ENCODE data around the gene IDUA. TPM values are rescaled to one million over a fixed set of nuclear protein-coding genes. Genes with fewer than 3 reads are reported as not detected.
"Not testable (repeated sequence)": the region's sequence is repeated elsewhere in the genome, so short reads cannot be mapped to it uniquely, and the experiment has no call there.

IDUA gene
- total and polyA plus RNA-seq, 2 of the 4 experiments (the other 2 are of a cell fraction), result 0.72 to 12.5 TPM

DNA sequence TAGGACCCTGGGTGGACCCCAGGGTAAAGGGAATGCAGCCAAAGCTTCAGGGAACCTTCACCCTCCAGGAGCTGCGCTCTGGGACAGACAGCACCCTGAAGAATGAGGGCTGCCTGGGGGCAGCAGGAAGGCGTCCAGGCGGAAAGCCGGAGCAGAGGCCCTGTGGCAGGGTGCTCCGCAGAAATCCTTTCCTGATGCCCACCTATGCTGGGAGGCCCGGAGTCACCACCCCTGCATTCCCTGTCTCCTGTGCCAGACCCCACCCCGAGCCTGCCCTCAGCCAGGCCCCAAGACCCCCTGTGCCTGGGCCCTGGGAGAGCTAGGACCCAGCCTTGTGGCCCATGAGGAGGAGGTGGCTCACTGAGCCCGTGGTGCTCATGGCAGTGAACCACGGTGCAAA lies 12.2 kb upstream of the IDUA start:
- no peak overlapping the region for H2BK20ac ChIP-seq (ENCODE audit: low read depth, low read length)
- ChIA-PET POLR2A (ENCODE audit: unreplicated experiment) (no interaction called here), CTCF (no interaction called here)
- H3K9me3 ChIP-seq (ENCODE audit: control insufficient read depth, insufficient read depth, low read length), result no peaks in the 10 kb centered on the region
- no peak overlapping the region for H3K14ac ChIP-seq (replicated peaks; ENCODE audit: low read depth, low read length)
- in situ Hi-C loops (cut with MboI; ENCODE audit: low sequenced_read_pairs) (no loop called here), intact Hi-C loops (cut with micrococcal nuclease) (no loop called here), dilution Hi-C loops (cut with HindIII; ENCODE audit: low sequenced_read_pairs, unreplicated experiment) (no loop called here)
- H3K4ac ChIP-seq (ENCODE audit: low read depth, low read length), result no peak overlapping the region
- WGBS, 2 experiments (ENCODE audit: extremely low coverage in 2 of 2, insufficient read length in 1 of 2), result 100% methylated on average over 1 of the region's 9 CpGs; no CpG with 5 or more reads in 1 of the 2 experiments
- no peak overlapping the region for H3K27ac ChIP-seq (ENCODE audit: insufficient read depth, low read length)
- H3K4me1 ChIP-seq (ENCODE audit: control insufficient read depth, insufficient read depth, low read length), result peaks cover 10% of the 10 kb centered on the region; the same call in 1 of the 2 replicates
- peaks cover 32% of the 10 kb centered on the region for H4K20me1 ChIP-seq (ENCODE audit: insufficient read depth, low read length)
- H2BK5ac ChIP-seq (ENCODE audit: low read depth, low read length, poor library complexity, severe bottlenecking), result no peak overlapping the region
- no peak overlapping the region for H3K9ac ChIP-seq (ENCODE audit: low read depth, low read length)
- no peak overlapping the region for H2AK5ac ChIP-seq (ENCODE audit: low read depth, low read length)
- no peak overlapping the region for H3K18ac ChIP-seq (ENCODE audit: low read depth, low read length)
- DNase-seq (no peak), ATAC-seq (ENCODE audit: low read depth) (no peak)
- no peak overlapping the region for H2BK120ac ChIP-seq (ENCODE audit: low read depth, low read length)
- TF ChIP-seq RAD21 (IDR thresholded peaks at IDR 0.05; ENCODE audit: low read length) (no peak), MAFK (IDR thresholded peaks at IDR 0.05; ENCODE audit: low read depth, low read length) (no peak), POLR2A (IDR thresholded peaks at IDR 0.05; ENCODE audit: low read depth, low read length) (no peak)
- peaks cover 3% of the 10 kb centered on the region; the same call in 1 of the 2 replicates for H3K36me3 ChIP-seq (ENCODE audit: control insufficient read depth, insufficient read depth, low read length)
- H3K56ac ChIP-seq (ENCODE audit: extremely low read depth, insufficient read depth, low read length), result no peak overlapping the region
- no peak overlapping the region for H2AK9ac ChIP-seq (replicated peaks; ENCODE audit: low read depth, low read length, poor library complexity)
- no peak overlapping the region for H4K91ac ChIP-seq (ENCODE audit: insufficient read depth, low read depth, low read length)
- no peak overlapping the region for H3K4me3 ChIP-seq (ENCODE audit: insufficient read depth, low read depth, low read length)
- H3K23ac ChIP-seq (ENCODE audit: low read depth, low read length), result no peak overlapping the region
- no peak overlapping the region for H4K8ac ChIP-seq (ENCODE audit: low read depth in 2 of 2, low read length in 2 of 2)
- no peak overlapping the region for H2AFZ ChIP-seq (replicated peaks; ENCODE audit: low read length, poor library complexity)
- H4K5ac ChIP-seq (ENCODE audit: low read depth, low read length), result no peak overlapping the region
- H3K27me3 ChIP-seq (ENCODE audit: control insufficient read depth, insufficient read depth, low read length), result no peaks in the 10 kb centered on the region
- H3K79me1 ChIP-seq (ENCODE audit: low read depth in 1 of 2, low read length in 2 of 2), result peaks cover 13 to 24% of the 10 kb centered on the region in 2 experiments; a peak in 3 of 4 replicates
- H3K9me1 ChIP-seq (ENCODE audit: insufficient read depth, low read length), result peaks cover 7% of the 10 kb centered on the region
- no peak overlapping the region for H3K4me2 ChIP-seq (ENCODE audit: low read depth, low read length)
- H2BK15ac ChIP-seq (ENCODE audit: low read depth, low read length), result no peak overlapping the region
- BruUV-seq (replicated peaks), result no TSS peak

DNA sequence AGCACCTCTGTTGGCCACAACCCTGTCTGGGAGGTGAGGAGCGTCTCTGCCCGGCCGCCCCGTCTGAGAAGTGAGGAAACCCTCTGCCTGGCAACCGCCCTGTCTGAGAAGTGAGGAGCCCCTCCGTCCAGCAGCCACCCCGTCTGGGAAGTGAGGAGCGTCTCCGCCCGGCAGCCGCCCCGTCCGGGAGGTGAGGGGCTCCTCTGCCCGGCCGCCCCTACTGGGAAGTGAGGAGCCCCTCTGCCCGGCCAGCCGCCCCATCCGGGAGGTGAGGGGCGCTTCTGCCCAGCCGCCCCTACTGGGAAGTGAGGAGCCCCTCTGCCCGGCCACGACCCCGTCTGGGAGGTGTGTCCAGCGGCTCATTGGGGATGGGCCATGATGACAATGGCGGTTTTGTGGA lies 10.8 kb upstream of the IDUA start:
- H3K27me3 ChIP-seq (ENCODE audit: control insufficient read depth, insufficient read depth, low read length); H3K4me1 ChIP-seq (ENCODE audit: control insufficient read depth, insufficient read depth, low read length); H2BK15ac ChIP-seq (ENCODE audit: low read depth, low read length); POLR2A ChIA-PET (ENCODE audit: unreplicated experiment); H3K27ac ChIP-seq (ENCODE audit: insufficient read depth, low read length); H3K14ac ChIP-seq (replicated peaks; ENCODE audit: low read depth, low read length); H4K8ac ChIP-seq (ENCODE audit: low read depth in 2 of 2, low read length in 2 of 2); H2AFZ ChIP-seq (replicated peaks; ENCODE audit: low read length, poor library complexity); intact Hi-C loops (cut with micrococcal nuclease); ATAC-seq (ENCODE audit: low read depth); H3K56ac ChIP-seq (ENCODE audit: extremely low read depth, insufficient read depth, low read length); H3K4me2 ChIP-seq (ENCODE audit: low read depth, low read length); in situ Hi-C loops (cut with MboI; ENCODE audit: low sequenced_read_pairs); BruUV-seq (replicated peaks); H3K9ac ChIP-seq (ENCODE audit: low read depth, low read length); H2AK9ac ChIP-seq (replicated peaks; ENCODE audit: low read depth, low read length, poor library complexity); H3K9me3 ChIP-seq (ENCODE audit: control insufficient read depth, insufficient read depth, low read length); H3K23ac ChIP-seq (ENCODE audit: low read depth, low read length); dilution Hi-C loops (cut with HindIII; ENCODE audit: low sequenced_read_pairs, unreplicated experiment); H2AK5ac ChIP-seq (ENCODE audit: low read depth, low read length); DNase-seq; H3K18ac ChIP-seq (ENCODE audit: low read depth, low read length); H4K5ac ChIP-seq (ENCODE audit: low read depth, low read length); H2BK20ac ChIP-seq (ENCODE audit: low read depth, low read length); H3K4me3 ChIP-seq (ENCODE audit: insufficient read depth, low read depth, low read length); H2BK120ac ChIP-seq (ENCODE audit: low read depth, low read length); H3K4ac ChIP-seq (ENCODE audit: low read depth, low read length); H4K91ac ChIP-seq (ENCODE audit: insufficient read depth, low read depth, low read length); H2BK5ac ChIP-seq (ENCODE audit: low read depth, low read length, poor library complexity, severe bottlenecking); CTCF ChIA-PET; H3K36me3 ChIP-seq (ENCODE audit: control insufficient read depth, insufficient read depth, low read length): not testable (repeated sequence)
- Histone ChIP-seq H3K9me1 (ENCODE audit: insufficient read depth, low read length) (peaks cover 11% of the 10 kb centered on the region; the same call in 1 of the 2 replicates), H4K20me1 (ENCODE audit: insufficient read depth, low read length) (peaks cover 21% of the 10 kb centered on the region), H3K79me1 (ENCODE audit: low read depth in 1 of 2, low read length in 2 of 2) (peaks cover 4 to 17% of the 10 kb centered on the region in 2 experiments; a peak in 3 of 4 replicates)
- no CpG with 5 or more reads among the region's 25 CpGs for WGBS, 2 experiments (ENCODE audit: extremely low coverage in 2 of 2, insufficient read length in 1 of 2)
